ENCODE results near the gene OGA.

GRCh38 chr10:101850749-101851148 lies 32.5 kb upstream of the OGA start:
- no peak for TF ChIP-seq CTCF (IDR thresholded peaks at IDR 0.05; ENCODE audit: low read depth, low read length, poor library complexity, severe bottlenecking)
- no peak for TF ChIP-seq EZH2phosphoT487 (IDR thresholded peaks at IDR 0.05; ENCODE audit: borderline replicate concordance, low read length)

Data from DOHH2 (cell line).